ENCODE data around the gene ZNF593OS.

ZNF593OS gene

GRCh38 chr1:26158271-26158907 lies 13.2 kb downstream of the ZNF593OS start:
- POLR2A ChIA-PET (ENCODE audit: low non-redundant PET) = no interaction called here
- CTCF ChIA-PET = interaction anchor here (1.3 kb wide), 1 partner anchor 13 kb away, joined by 6 read pairs; no protein-coding TSS in a partner anchor
- H3K27ac ChIP-seq = no peak overlapping the region
- no peak for DNase-seq (ENCODE audit: low spot score)
- TF ChIP-seq, protein P1, sequence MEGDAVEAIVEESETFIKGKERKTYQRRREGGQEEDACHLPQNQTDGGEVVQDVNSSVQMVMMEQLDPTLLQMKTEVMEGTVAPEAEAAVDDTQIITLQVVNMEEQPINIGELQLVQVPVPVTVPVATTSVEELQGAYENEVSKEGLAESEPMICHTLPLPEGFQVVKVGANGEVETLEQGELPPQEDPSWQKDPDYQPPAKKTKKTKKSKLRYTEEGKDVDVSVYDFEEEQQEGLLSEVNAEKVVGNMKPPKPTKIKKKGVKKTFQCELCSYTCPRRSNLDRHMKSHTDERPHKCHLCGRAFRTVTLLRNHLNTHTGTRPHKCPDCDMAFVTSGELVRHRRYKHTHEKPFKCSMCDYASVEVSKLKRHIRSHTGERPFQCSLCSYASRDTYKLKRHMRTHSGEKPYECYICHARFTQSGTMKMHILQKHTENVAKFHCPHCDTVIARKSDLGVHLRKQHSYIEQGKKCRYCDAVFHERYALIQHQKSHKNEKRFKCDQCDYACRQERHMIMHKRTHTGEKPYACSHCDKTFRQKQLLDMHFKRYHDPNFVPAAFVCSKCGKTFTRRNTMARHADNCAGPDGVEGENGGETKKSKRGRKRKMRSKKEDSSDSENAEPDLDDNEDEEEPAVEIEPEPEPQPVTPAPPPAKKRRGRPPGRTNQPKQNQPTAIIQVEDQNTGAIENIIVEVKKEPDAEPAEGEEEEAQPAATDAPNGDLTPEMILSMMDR (conservative IDR thresholded peaks at IDR 0.05; ENCODE audit: low read depth) = no peak

DNA sequence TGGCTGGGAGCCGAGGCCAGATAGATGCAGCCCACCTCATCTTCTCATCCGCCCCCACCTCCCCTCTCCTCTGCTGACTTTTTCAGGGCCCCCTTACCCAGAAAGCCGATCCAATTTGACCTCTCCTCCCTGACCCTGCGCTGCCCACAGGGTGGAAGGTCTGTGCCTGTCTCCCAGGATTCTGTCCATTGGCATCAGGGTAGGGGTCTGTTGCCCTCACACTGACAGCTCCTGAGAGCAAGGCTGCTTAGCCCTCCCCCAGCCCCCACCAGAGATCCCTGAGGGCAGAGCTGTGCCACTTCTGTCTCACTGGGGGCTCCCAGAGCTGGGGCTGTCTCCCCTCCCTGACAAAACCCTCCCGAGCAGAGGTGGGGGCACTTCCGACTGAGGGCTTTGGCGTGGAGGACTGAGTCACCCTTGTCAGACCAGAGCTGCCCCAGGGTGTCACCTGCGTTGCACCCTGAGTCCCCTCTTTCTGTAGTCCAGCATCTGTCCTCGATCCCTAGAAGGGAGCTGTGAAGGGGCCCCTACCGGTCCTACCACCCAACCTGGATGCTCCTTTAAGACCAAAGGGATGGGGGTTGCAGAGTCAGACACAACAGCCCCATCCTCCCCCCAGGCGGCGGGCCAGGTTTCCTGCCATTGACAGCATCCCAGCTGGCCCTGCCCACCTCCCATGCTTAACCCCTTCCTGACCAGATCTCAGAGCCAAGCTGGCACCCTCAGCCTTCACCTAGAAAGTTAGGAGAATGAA lies 15.2 kb downstream of the ZNF593OS start:
- DNase-seq (ENCODE audit: low spot score) = no peak
- H3K27ac ChIP-seq = no peak overlapping the region
- POLR2A ChIA-PET (ENCODE audit: low non-redundant PET) = no interaction called here
- CTCF ChIA-PET = interaction anchor here (1.3 to 1.4 kb wide), 2 partner anchors 12 to 120 kb away, joined by 5 read pairs; no protein-coding TSS in a partner anchor
- TF ChIP-seq, protein P1 (conservative IDR thresholded peaks at IDR 0.05; ENCODE audit: low read depth) = no peak

- POLR2A ChIA-PET (ENCODE audit: low non-redundant PET) = no interaction called here
- CTCF ChIA-PET = interaction anchor here (0.5 to 1.7 kb wide), 4 partner anchors 10 to 641 kb away, joined by 4 to 8 read pairs (median 5); no protein-coding TSS in a partner anchor
- TF ChIP-seq, protein P1 (conservative IDR thresholded peaks at IDR 0.05; ENCODE audit: low read depth) = no peak
- no peak for DNase-seq (ENCODE audit: low spot score)
- H3K27ac ChIP-seq = no peak overlapping the region
These were observed 16.0 kb downstream of the ZNF593OS start for GRCh38 chr1:26155370-26156284.

DNA sequence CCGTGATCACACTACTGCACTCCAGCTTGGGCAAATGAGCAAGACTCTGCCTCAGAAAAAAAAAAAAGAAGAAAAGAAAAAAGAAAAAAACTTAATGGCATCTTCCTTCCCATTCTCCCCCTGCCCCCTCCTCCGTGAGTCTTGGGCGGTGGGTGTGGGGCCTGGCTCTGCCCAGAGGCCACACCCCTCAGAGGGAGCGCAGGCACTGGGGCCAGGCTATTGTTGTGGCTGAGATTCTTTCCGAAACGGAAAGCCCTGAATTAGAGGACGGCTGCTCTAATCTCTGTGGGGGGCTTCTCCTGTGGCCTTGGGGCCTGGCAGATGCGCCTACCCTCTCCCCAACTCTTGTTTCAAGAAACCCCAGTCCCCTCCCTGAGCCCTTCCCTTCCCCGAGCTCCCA lies 16.9 kb downstream of the ZNF593OS start:
- DNase-seq (ENCODE audit: low spot score) = no peak
- ChIA-PET POLR2A (ENCODE audit: low non-redundant PET) (no interaction called here), CTCF (interaction anchor here (1.1 to 1.7 kb wide), 2 partner anchors 10 to 36 kb away, joined by 3 to 8 read pairs; partner anchors contain the start of gene CATSPER4)
- TF ChIP-seq, protein P1 (conservative IDR thresholded peaks at IDR 0.05; ENCODE audit: low read depth) = no peak
- no peak overlapping the region for H3K27ac ChIP-seq

GRCh38 chr1:26153966-26154532 lies 17.6 kb downstream of the ZNF593OS start:
- TF ChIP-seq, protein P1 (conservative IDR thresholded peaks at IDR 0.05; ENCODE audit: low read depth) = no peak
- ChIA-PET CTCF (interaction anchor here (1.1 to 1.7 kb wide), 2 partner anchors 9 to 37 kb away, joined by 3 to 8 read pairs; partner anchors contain the start of gene CATSPER4), POLR2A (ENCODE audit: low non-redundant PET) (no interaction called here)
- DNase-seq (ENCODE audit: low spot score) = no peak
- H3K27ac ChIP-seq = no peak overlapping the region

All from RWPE1 (cell line).